ENCODE results near the gene CTSK. TPM values are rescaled to one million over a fixed set of nuclear protein-coding genes. Genes with fewer than 3 reads are reported as not detected.
"Not testable (repeated sequence)": the region's sequence is repeated elsewhere in the genome, so short reads cannot be mapped to it uniquely, and the experiment has no call there.

CTSK gene
- total and polyA plus RNA-seq, 7 experiments from 2014 or later, result 0.31 to 13.7 (median 6.8) TPM

DNA sequence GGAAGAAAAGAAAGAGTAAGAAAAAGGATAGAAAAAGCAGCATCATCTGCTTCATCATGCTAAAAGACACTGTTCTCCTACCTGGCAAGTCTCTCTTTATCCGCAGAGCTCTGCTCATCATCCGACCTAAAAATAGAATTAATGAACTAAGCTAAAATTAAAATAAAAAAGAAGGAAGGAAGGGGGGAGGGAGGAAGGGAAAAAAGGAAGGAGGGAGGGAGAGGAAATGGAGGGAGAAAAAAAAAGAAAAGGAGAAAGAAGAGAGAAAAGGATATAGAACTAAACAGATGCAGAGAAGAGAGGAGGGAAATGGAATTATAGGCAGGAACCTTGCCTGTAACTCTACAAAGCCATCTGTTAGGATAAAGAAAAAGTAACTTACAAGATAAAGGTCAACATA is 34.3 kb upstream of the CTSK start:
- Histone ChIP-seq H3K4me1 (ENCODE audit: control insufficient read depth in 2 of 2, insufficient read depth in 2 of 2, low read length in 2 of 2) (peaks cover 0 to 29% of the 10 kb centered on the region in 2 donors), H3K27me3 (ENCODE audit: control insufficient read depth in 2 of 2, insufficient read depth in 2 of 2, low read length in 2 of 2) (no peaks in the 10 kb centered on the region), H3K27ac (ENCODE audit: low read depth, low read length) (peak overlapping the region; percentile 63), H3K36me3 (ENCODE audit: control insufficient read depth in 2 of 3, insufficient read depth in 3 of 3, low read length in 3 of 3) (peaks cover 0 to 10% (median 0%) of the 10 kb centered on the region in 3 experiments), H3K4me3 (ENCODE audit: low read length) (no peak overlapping the region), H3K9me3 (ENCODE audit: control insufficient read depth in 2 of 3, low read length in 3 of 3) (no peaks in the 10 kb centered on the region)
- Mint-ChIP-seq H3K4me3 (peak overlapping the region in 5 of 10 donors; percentile 15 to 65 (median 56)), H3K27me3 (no peaks in the 10 kb centered on the region), H3K9me3 (no peaks in the 10 kb centered on the region), H3K4me1 (peaks cover 27 to 57% (median 45%) of the 10 kb centered on the region in 7 donors), H3K27ac (peak overlapping the region; percentile 49 to 94 (median 86)), H3K36me3 (peaks cover 0 to 39% (median 29%) of the 10 kb centered on the region in 5 donors)
- intact Hi-C loops (cut with micrococcal nuclease), result loop anchor here in 1 of 2 donors (5.0 to 10.0 kb wide), 3 partner anchors 75 to 280 kb away; partner anchors contain the start of genes CTSS and GOLPH3L
- DNase-seq (no peak), ATAC-seq (no peak)
- CTCF ChIA-PET, result interaction anchor here (0.7 kb wide), 1 partner anchor 106 kb away, joined by 3 read pairs; no protein-coding TSS in a partner anchor
- POLR2A ChIA-PET, result interaction anchor here (0.5 to 0.6 kb wide), 2 partner anchors 202 to 255 kb away, joined by 3 read pairs; no protein-coding TSS in a partner anchor

DNA sequence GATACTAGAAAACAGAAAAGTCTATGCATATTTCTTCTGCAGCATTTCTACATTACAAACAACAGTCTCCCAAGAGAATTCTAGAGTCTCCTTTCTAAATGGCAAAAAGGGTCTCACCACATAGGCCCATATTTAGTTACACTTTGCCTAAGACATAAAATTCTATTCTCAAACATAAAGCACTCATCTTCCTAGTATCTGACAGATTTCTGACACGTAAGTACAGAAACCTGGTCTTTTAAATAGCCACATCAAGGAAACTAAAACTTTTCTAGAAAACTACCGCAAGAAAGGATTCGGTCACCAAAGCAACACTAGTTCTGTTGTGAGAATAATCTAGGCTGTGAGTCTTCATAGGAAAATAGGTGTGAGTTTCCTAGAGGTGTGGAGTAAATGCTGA is 33.6 kb upstream of the CTSK start:
- Histone ChIP-seq H3K4me1 (ENCODE audit: control insufficient read depth in 2 of 2, insufficient read depth in 2 of 2, low read length in 2 of 2) (peaks cover 0 to 29% of the 10 kb centered on the region in 2 donors), H3K27me3 (ENCODE audit: control insufficient read depth in 2 of 2, insufficient read depth in 2 of 2, low read length in 2 of 2) (no peaks in the 10 kb centered on the region), H3K36me3 (ENCODE audit: control insufficient read depth in 2 of 3, insufficient read depth in 3 of 3, low read length in 3 of 3) (peaks cover 0 to 13% (median 0%) of the 10 kb centered on the region in 3 experiments), H3K27ac (ENCODE audit: low read depth, low read length) (peak overlapping the region; percentile 63), H3K4me3 (ENCODE audit: low read length) (no peak overlapping the region), H3K9me3 (ENCODE audit: control insufficient read depth in 2 of 3, low read length in 3 of 3) (no peaks in the 10 kb centered on the region)
- Mint-ChIP-seq H3K27me3 (no peaks in the 10 kb centered on the region), H3K9me3 (no peaks in the 10 kb centered on the region), H3K4me3 (peak overlapping the region in 9 of 10 donors; percentile 10 to 66 (median 49)), H3K4me1 (peaks cover 27 to 57% (median 49%) of the 10 kb centered on the region in 7 donors), H3K36me3 (peaks cover 0 to 40% (median 30%) of the 10 kb centered on the region in 5 donors), H3K27ac (peak overlapping the region; percentile 49 to 94 (median 86))
- DNase-seq (peak in 7 of 9 donors; percentile 54 to 82 (median 70)), ATAC-seq (peak; percentile 93)
- POLR2A ChIA-PET, result no interaction called here
- intact Hi-C loops (cut with micrococcal nuclease), result loop anchor here (1.0 to 10.0 kb wide), 7 partner anchors 35 to 279 kb away; partner anchors contain the start of genes ARNT (in 2 of the 2), SETDB1 (in 2 of the 2), CTSS (in 1 of the 2) and GOLPH3L (in 1 of the 2)
- CTCF ChIA-PET, result interaction anchor here (0.7 kb wide), 1 partner anchor 107 kb away, joined by 3 read pairs; no protein-coding TSS in a partner anchor

DNA sequence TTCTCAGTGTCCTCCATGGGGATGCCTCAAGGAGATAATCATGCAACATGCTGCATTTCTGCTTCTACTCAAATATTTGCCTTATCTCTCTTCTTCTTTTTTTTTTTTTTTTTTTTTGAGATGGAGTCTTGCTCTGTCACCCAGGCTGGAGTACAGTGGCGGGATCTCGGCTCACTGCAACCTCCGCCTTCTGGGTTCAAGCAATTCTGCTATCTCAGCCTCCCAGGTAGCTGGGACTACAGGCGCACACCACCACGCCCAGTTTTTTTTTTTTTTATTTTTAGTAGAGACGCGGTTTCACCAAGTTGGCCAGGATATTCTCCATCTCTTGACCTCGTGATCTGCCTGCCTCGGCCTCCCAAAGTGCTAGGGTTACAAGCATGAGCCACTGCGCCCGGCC is 32.8 kb upstream of the CTSK start:
- Mint-ChIP-seq H3K36me3 (peaks cover 0 to 43% (median 29%) of the 10 kb centered on the region in 5 donors), H3K4me1 (peaks cover 27 to 57% (median 49%) of the 10 kb centered on the region in 7 donors), H3K4me3 (peak overlapping the region in 4 of 10 donors; percentile 30 to 65 (median 47)), H3K27ac (peak overlapping the region in 7 of 9 donors; percentile 18 to 94 (median 81))
- POLR2A ChIA-PET, result interaction anchor here (0.6 kb wide), 1 partner anchor 137 kb away, joined by 3 read pairs; no protein-coding TSS in a partner anchor
- intact Hi-C loops (cut with micrococcal nuclease), result loop anchor here (1.0 to 10.0 kb wide), 7 partner anchors 35 to 279 kb away; partner anchors contain the start of genes ARNT (in 2 of the 2), SETDB1 (in 2 of the 2), CTSS (in 1 of the 2) and GOLPH3L (in 1 of the 2)
- peak overlapping the region; percentile 63 for H3K27ac ChIP-seq (ENCODE audit: low read depth, low read length)
- not testable (repeated sequence) for ATAC-seq; H3K9me3 Mint-ChIP-seq; H3K27me3 ChIP-seq (ENCODE audit: control insufficient read depth in 2 of 2, insufficient read depth in 2 of 2, low read length in 2 of 2); H3K4me3 ChIP-seq (ENCODE audit: low read length); H3K27me3 Mint-ChIP-seq; DNase-seq; H3K9me3 ChIP-seq (ENCODE audit: control insufficient read depth in 2 of 3, low read length in 3 of 3)
- H3K36me3 ChIP-seq (ENCODE audit: control insufficient read depth in 2 of 3, insufficient read depth in 3 of 3, low read length in 3 of 3), result peaks cover 0 to 19% (median 0%) of the 10 kb centered on the region in 3 experiments
- CTCF ChIA-PET, result interaction anchor here (0.7 kb wide), 1 partner anchor 93 kb away, joined by 3 read pairs; no protein-coding TSS in a partner anchor
- peaks cover 0 to 29% of the 10 kb centered on the region in 2 donors for H3K4me1 ChIP-seq (ENCODE audit: control insufficient read depth in 2 of 2, insufficient read depth in 2 of 2, low read length in 2 of 2)

DNA sequence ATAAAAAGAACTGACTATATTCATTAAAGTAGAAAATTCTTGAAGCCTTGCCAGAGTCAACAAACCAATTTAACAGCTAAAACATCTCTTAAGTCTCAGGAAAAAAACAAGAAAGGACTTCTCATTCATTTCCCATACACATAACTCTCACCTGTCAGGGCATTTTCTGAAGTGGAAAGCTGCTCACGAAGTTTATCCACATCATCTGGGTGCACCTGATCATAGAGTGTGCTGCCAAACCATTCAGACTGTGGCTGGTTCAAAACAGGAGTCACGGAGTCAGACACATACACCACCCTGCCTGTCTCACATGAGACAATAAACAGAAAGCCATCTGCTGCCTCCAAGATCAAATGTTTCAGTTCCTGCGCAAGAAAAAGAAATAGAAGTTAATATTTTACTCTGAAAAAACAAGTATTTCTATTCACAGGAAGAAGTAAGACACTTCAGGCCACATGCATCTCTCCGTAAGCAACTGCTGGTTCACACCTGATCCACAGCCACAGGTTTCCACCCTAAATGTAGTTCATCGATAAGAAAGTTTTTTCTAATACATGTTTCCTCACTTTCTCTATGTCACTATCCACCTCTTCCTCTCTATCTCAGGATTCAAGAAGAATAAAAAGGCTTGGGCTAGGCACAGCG is 28.2 kb upstream of the CTSK start:
- peaks cover 10 to 32% (median 23%) of the 10 kb centered on the region in 7 donors for H3K4me1 Mint-ChIP-seq
- intact Hi-C loops (cut with micrococcal nuclease), result loop anchor here in 1 of 2 donors (10.0 kb wide), 1 partner anchor 159 kb away; no protein-coding TSS in a partner anchor
- peaks cover 4 to 53% (median 15%) of the 10 kb centered on the region in 3 experiments for H3K36me3 ChIP-seq (ENCODE audit: control insufficient read depth in 2 of 3, insufficient read depth in 3 of 3, low read length in 3 of 3)
- no peaks in the 10 kb centered on the region for H3K27me3 ChIP-seq (ENCODE audit: control insufficient read depth in 2 of 2, insufficient read depth in 2 of 2, low read length in 2 of 2)
- H3K27ac ChIP-seq (ENCODE audit: low read depth, low read length), result no peak overlapping the region
- peak overlapping the region in 1 of 9 donors; percentile 39 for H3K27ac Mint-ChIP-seq
- H3K27me3 Mint-ChIP-seq, result no peaks in the 10 kb centered on the region
- H3K9me3 ChIP-seq (ENCODE audit: control insufficient read depth in 2 of 3, low read length in 3 of 3), result no peaks in the 10 kb centered on the region
- H3K4me3 ChIP-seq (ENCODE audit: low read length), result no peak overlapping the region
- peaks cover 0 to 13% of the 10 kb centered on the region in 2 donors for H3K4me1 ChIP-seq (ENCODE audit: control insufficient read depth in 2 of 2, insufficient read depth in 2 of 2, low read length in 2 of 2)
- H3K4me3 Mint-ChIP-seq, result no peak overlapping the region
- H3K9me3 Mint-ChIP-seq, result no peaks in the 10 kb centered on the region
- ChIA-PET POLR2A (no interaction called here), CTCF (interaction anchor here (0.5 kb wide), 1 partner anchor 85 kb away, joined by 3 read pairs; no protein-coding TSS in a partner anchor)
- H3K36me3 Mint-ChIP-seq, result peaks cover 15 to 76% (median 56%) of the 10 kb centered on the region in 5 donors
- ATAC-seq (no peak), DNase-seq (no peak)

DNA sequence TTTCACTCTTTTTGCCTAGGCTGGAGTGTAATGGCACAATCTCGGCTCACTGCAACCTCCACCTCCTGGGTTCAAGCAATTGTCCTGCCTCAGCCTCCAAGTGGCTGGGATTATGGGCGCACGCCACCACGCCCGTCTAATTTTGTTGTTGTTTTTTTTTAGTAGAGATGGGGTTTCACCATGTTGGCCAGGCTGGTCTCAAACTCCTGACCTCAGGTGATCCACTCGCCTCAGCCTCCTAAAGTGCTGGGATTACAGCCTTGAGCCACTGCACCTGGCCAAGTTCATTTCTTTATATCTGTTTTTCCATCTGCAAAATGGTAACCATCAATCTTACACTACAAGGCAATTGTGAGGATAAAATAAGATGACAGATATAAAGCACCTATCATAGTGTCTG is 25.9 kb upstream of the CTSK start:
- H3K4me1 ChIP-seq (ENCODE audit: control insufficient read depth in 2 of 2, insufficient read depth in 2 of 2, low read length in 2 of 2); H3K27me3 Mint-ChIP-seq; H3K27me3 ChIP-seq (ENCODE audit: control insufficient read depth in 2 of 2, insufficient read depth in 2 of 2, low read length in 2 of 2); DNase-seq; POLR2A ChIA-PET; CTCF ChIA-PET; ATAC-seq; H3K9me3 ChIP-seq (ENCODE audit: control insufficient read depth in 2 of 3, low read length in 3 of 3); H3K4me3 Mint-ChIP-seq; H3K27ac ChIP-seq (ENCODE audit: low read depth, low read length); H3K9me3 Mint-ChIP-seq; H3K4me3 ChIP-seq (ENCODE audit: low read length); H3K27ac Mint-ChIP-seq: not testable (repeated sequence)
- peaks cover 18 to 82% (median 56%) of the 10 kb centered on the region in 5 donors for H3K36me3 Mint-ChIP-seq
- H3K4me1 Mint-ChIP-seq, result peaks cover 2 to 14% (median 8%) of the 10 kb centered on the region in 7 donors
- H3K36me3 ChIP-seq (ENCODE audit: control insufficient read depth in 2 of 3, insufficient read depth in 3 of 3, low read length in 3 of 3), result peaks cover 4 to 65% (median 15%) of the 10 kb centered on the region in 3 experiments
- intact Hi-C loops (cut with micrococcal nuclease), result loop anchor here in 1 of 2 donors (10.0 kb wide), 1 partner anchor 161 kb away; no protein-coding TSS in a partner anchor

DNA sequence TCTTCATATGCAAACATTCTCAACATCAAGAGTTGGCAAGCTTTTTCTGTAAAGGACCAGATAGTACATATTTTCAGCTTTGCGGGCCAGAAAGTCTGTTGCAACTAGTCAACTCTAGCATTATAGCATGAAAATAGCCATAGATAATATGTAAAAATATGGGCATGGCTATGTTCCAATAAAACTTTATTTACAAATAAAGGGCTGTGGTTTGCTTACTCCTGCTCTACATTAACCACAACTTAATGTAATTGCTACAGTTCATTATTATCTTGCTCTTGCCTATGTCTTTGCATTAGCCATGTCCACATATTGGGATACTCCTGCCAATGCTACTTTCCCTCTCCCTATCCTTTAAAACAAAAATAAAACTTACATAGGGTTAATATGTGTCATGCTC is 24.5 kb upstream of the CTSK start:
- intact Hi-C loops (cut with micrococcal nuclease), result loop anchor here in 1 of 2 donors (10.0 kb wide), 1 partner anchor 162 kb away; no protein-coding TSS in a partner anchor
- Histone ChIP-seq H3K27me3 (ENCODE audit: control insufficient read depth in 2 of 2, insufficient read depth in 2 of 2, low read length in 2 of 2) (no peaks in the 10 kb centered on the region), H3K4me3 (ENCODE audit: low read length) (no peak overlapping the region), H3K36me3 (ENCODE audit: control insufficient read depth in 2 of 3, insufficient read depth in 3 of 3, low read length in 3 of 3) (peaks cover 11 to 76% (median 19%) of the 10 kb centered on the region in 3 experiments), H3K27ac (ENCODE audit: low read depth, low read length) (no peak overlapping the region), H3K4me1 (ENCODE audit: control insufficient read depth in 2 of 2, insufficient read depth in 2 of 2, low read length in 2 of 2) (no peaks in the 10 kb centered on the region), H3K9me3 (ENCODE audit: control insufficient read depth in 2 of 3, low read length in 3 of 3) (no peaks in the 10 kb centered on the region)
- Mint-ChIP-seq H3K36me3 (peaks cover 18 to 78% (median 48%) of the 10 kb centered on the region in 5 donors), H3K9me3 (no peaks in the 10 kb centered on the region), H3K4me3 (no peak overlapping the region), H3K27me3 (no peaks in the 10 kb centered on the region), H3K4me1 (peaks cover 0 to 6% (median 2%) of the 10 kb centered on the region in 7 donors), H3K27ac (peak overlapping the region in 1 of 9 donors; percentile 25)
- CTCF ChIA-PET, result interaction anchor here (0.6 kb wide), 1 partner anchor 432 kb away, joined by 3 read pairs; no protein-coding TSS in a partner anchor
- ATAC-seq, result no peak
- POLR2A ChIA-PET, result no interaction called here
- DNase-seq, result no peak
